ENCODE measurements around the gene ADGRG1. TPM values are rescaled to one million over a fixed set of nuclear protein-coding genes. Genes with fewer than 3 reads are reported as not detected.

The ADGRG1 gene
- total RNA-seq, 2 donors from 2014 or later: 53.7 to 61.6 TPM

- WGBS, 2 donors: 33 to 40% methylated on average over 10 of the region's 10 CpGs
- peak; percentile 63 for ATAC-seq
- Histone ChIP-seq H3K4me3 (no peak overlapping the region), H3K9me3 (no peaks in the 10 kb centered on the region), H3K27ac (peak overlapping the region in 3 of 4 donors; percentile 60 to 68 (median 63)), H3K36me3 (replicated peaks in 1 of 2; ENCODE audit: insufficient read depth in 1 of 2, low read depth in 2 of 2) (no peaks in the 10 kb centered on the region), H3K27me3 (no peaks in the 10 kb centered on the region), H3K4me1 (peaks cover 46% of the 10 kb centered on the region)
- no peak for TF ChIP-seq CTCF (IDR thresholded peaks at IDR 0.05)
- no peak for TF ChIP-seq POLR2A (IDR thresholded peaks at IDR 0.05)
- DNase-seq: peak in 1 of 4 donors; percentile 28
- intact Hi-C loops (cut with DNase I): no loop called here
Observed at GRCh38 chr16:57700781-57701551, 72.5 kb downstream of the ADGRG1 start.

- no peak for TF ChIP-seq POLR2A (IDR thresholded peaks at IDR 0.05)
- no peak for TF ChIP-seq CTCF (IDR thresholded peaks at IDR 0.05)
- peak overlapping the region in 3 of 4 donors; percentile 60 to 68 (median 63) for H3K27ac ChIP-seq
- no peak overlapping the region for H3K4me3 ChIP-seq
- no peaks in the 10 kb centered on the region for H3K9me3 ChIP-seq
- DNase-seq (no peak), ATAC-seq (no peak)
- no peaks in the 10 kb centered on the region for H3K36me3 ChIP-seq (replicated peaks in 1 of 2; ENCODE audit: insufficient read depth in 1 of 2, low read depth in 2 of 2)
- WGBS, 2 donors: 86 to 89% methylated on average over 13 to 20 of the region's 23 CpGs
- no peaks in the 10 kb centered on the region for H3K27me3 ChIP-seq
- intact Hi-C loops (cut with DNase I): no loop called here
- peaks cover 46% of the 10 kb centered on the region for H3K4me1 ChIP-seq
Observed at GRCh38 chr16:57701759-57702371, 73.4 kb downstream of the ADGRG1 start.

GRCh38 chr16:57703416-57704010 lies 75.1 kb downstream of the ADGRG1 start:
- Histone ChIP-seq H3K36me3 (replicated peaks in 1 of 2; ENCODE audit: insufficient read depth in 1 of 2, low read depth in 2 of 2) (no peaks in the 10 kb centered on the region), H3K27me3 (no peaks in the 10 kb centered on the region), H3K4me3 (no peak overlapping the region), H3K27ac (peak overlapping the region in 2 of 4 donors; percentile 45 to 48), H3K4me1 (peaks cover 41% of the 10 kb centered on the region), H3K9me3 (no peaks in the 10 kb centered on the region)
- no peak for TF ChIP-seq POLR2A (IDR thresholded peaks at IDR 0.05)
- intact Hi-C loops (cut with DNase I): no loop called here
- 56 to 68% methylated on average over 11 of the region's 11 CpGs for WGBS, 2 donors
- no peak for DNase-seq
- ATAC-seq: no peak

- Histone ChIP-seq H3K27ac (peak overlapping the region; percentile 45 to 70 (median 55)), H3K27me3 (no peaks in the 10 kb centered on the region), H3K36me3 (replicated peaks in 1 of 2; ENCODE audit: insufficient read depth in 1 of 2, low read depth in 2 of 2) (no peaks in the 10 kb centered on the region), H3K4me3 (no peak overlapping the region), H3K4me1 (peaks cover 37% of the 10 kb centered on the region), H3K9me3 (no peaks in the 10 kb centered on the region)
- TF ChIP-seq CTCF (IDR thresholded peaks at IDR 0.05) (no peak), POLR2A (IDR thresholded peaks at IDR 0.05) (no peak)
- intact Hi-C loops (cut with DNase I): no loop called here
- ATAC-seq: peak; percentile 55
- peak in 1 of 4 donors; percentile 31 for DNase-seq
- 24 to 27% methylated on average over 11 of the region's 11 CpGs for WGBS, 2 donors
Observed at GRCh38 chr16:57704011-57704904, 75.8 kb downstream of the ADGRG1 start.
